Activated CD4-positive, CD25-positive, alpha-beta regulatory T cell (primary cell): Measurements from ENCODE around the gene GAS7.
"Not testable (repeated sequence)": the region's sequence is repeated elsewhere in the genome, so short reads cannot be mapped to it uniquely, and the experiment has no call there.

Experiments
- DNase-seq, 4 experiments: peaks; one replicate each; lab custom pipeline; 2025; lab: John Stamatoyannopoulos, UW

The GAS7 gene

DNA sequence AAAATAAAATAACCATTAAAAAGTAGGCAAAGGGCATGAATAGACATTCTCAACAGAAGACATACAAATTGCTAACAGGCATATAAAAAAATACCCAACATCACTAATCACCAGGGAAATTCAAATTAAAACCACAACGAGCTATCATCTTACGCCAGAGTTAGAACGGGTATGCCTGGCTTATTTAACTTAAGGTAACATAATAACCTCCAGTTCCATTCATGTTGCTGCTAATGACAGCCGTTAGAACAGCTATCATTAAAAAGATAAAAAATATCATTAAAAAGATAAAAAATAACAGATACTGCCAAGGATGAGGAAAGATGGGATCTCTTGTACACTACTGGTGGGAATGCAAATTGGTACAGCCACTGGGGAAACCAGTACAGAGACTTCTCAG is 89.3 kb downstream of the GAS7 start:
- DNase-seq, result no peak

DNA sequence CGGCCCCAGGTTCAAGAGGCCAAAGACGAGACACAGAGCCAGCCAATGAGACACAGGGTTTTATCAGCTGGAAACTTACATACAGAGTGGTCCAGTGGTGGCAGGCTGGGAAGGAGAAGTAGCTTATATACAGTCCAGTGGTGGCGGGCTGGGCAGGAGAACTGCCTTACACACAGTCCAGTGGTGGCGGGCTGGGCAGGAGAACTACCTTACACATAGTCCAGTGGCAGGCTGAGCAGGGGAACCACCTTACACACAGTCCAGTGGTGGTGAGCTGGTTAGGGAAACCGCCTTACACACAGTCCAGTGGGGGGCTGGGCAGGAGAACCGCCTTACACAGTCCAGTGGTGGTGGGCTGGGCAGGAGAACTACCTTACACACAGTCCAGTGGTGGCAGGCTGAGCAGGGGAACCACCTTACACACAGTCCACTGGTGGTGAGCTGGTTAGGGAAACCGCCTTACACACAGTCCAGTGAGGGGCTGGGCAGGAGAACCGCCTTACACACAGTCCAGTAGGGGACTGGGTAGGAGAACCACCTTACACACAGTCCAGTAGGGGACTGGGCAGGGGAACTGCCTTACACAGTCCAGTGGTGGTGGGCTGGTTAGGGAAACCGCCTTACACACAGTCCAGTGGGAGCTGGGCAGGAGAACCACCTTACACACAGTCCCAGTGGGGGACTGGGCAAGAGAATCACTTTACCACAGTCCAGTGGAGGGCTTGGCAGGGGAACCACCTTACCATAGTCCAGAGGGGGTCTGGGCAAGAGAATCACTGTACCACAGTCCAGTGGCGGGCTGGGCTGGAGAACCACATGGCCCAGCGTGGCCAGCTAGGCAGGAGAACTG is 90.9 kb downstream of the GAS7 start:
- DNase-seq, result no peak

DNA sequence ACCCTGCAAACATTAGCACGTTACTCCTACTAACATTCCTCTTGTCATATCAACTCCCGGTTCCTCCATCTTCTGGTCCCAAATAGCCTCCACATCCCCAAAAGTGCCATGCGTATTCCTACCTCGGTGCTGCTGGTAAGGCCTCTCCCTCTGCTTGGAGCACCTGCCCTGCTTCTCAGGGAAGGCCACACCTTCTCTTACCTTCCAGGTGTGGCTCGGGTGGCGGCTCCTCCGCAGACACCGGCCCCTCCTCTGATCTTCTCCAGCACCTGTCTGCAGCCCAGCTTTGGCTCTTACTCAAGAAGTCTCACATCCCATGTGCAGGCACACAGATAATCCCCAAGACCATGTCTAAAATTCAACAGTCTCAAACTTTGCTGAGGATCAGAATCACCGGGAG is 92.3 kb downstream of the GAS7 start:
- no peak for DNase-seq

DNA sequence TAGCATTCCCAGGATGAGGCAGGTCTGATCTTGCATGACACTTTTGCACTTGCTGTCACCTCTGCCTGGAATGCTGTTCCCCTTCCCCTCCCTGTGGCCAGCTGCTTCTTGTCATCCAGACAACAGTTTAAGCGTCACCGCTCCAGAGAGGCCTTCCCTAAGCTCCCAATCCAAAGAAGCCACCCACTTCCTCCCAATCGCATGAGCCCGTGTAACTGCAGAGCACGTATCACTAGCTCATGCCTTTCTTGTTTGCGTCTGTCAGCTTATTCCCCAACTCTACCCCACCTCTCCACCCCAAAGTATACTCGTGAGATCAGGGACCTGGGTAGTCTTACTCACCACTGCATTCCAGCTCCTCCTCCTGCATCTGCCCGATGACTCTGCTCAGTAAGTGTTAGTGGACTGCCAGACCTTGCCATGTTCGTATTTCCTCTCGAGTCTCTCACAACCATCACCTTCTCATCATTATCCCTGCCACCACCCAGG is 92.8 kb downstream of the GAS7 start:
- no peak for DNase-seq

DNA sequence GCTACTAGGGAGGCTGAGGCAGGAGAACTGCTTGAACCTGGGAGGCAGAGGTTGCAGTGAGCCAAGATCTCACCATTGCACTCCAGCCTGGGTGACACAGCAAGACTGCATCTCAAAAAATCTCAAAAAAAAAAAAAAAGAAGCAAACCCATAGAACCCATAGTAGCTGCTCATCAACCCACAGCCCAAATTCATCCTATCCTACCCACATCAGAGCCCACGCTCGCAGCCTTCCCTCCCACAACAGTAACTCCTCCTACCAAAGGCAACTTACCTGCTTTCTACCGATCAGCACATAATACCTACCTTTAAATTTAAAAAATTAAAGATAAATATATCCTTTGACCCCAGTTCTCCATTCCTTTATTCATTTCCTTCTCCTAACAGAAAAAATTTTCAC is 94.7 kb downstream of the GAS7 start:
- DNase-seq, result no peak

DNA sequence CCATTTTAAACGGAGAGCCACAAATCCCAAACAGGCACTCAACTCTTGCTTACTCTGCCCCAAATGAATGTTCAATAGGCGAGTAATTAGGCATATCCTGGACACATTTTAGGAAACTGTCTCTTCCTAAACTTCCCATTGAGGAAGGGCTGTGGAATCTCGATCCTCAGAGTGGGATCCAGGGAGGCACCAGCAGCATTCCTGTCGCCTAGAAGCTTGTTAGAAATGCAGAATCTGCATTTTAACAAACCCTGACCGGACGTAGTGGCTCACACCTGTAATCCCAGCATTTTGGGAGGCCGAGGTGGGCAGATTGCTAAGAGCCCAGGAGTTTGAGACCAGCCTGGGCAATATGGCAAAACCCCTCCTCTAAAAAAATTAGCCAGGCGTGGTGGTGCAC is 95.6 kb downstream of the GAS7 start:
- no peak for DNase-seq

DNA sequence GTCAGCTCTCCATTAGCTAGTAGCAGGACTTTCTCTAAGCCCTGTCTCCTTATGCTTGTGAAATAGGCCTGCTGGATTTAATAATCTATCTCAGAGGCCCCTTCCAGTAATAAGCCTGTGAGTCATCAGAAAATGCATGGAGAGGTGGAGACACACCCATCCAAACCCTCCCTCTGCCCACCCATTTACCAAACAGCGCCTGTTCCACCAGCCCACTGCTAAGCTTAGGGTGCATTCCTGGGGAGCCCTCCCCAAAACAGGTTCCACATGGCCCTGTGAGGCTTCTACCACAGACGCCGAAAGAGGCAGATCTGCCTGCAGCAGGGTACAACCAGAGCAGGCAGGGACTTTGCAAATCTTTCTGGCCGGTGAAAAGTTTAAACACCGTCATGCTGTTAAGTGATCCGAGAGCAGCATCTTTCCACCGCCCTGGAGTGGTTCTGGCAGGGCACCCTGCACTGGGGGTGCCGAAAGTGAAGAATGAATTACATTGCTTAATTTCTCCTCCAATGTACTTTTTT is 99.3 kb downstream of the GAS7 start:
- no peak for DNase-seq

DNA sequence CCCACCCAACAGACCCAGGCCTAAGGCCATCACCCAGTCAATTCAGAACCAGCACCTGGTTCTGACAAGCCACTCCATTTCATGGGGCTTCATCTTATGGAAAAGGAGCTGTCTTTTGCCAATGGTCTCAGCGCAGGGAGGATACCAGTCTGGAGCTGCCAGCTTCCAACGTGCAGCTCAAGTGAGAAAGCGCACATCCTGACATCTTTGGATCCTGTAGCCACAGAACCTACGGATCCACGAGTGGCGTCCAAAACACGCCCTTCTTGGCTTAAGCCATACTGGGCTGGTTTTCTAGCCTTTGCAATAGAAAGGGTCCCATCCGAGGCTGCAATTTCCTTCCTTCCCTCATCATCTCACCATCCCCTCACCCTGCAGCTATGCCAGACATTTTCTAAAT is 101.8 kb downstream of the GAS7 start:
- no peak for DNase-seq

DNA sequence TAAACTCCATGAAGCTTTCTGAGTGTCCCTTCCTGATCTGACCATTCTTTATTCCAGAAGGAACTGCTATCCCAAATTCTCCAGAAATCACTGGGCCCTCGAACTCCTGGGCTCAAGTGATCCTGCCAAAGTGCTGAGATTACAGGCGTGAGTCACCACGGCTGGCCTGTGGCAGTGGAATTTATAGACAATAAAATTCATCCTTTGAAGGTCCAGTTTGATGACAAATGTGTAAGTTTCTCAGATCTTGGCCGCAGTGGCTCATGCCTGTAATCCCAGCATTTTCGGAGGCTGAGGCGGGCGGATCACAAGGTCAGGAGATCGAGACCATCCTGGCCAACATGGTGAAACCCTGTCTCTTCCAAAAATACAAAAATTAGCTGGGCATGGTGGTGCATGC is 103.1 kb downstream of the GAS7 start:
- not testable (repeated sequence) for DNase-seq

DNA sequence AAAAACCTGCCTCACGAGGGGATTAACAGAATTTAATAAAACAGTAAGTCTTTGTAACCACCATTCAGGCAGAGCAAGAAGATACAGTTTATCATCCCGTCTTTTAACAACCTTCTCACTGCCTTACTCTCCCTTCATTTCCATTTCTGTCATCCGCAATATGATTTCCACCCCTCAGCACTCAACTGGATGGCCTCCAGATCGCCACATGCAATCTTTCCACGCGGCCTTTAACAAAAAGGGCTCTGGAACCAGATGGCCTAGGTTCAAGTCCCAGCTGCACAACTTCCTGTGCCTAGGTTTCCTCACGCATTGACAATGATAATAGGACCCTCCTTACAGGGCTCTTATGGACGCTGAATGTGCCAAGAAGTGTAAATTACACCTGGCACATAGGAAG is 103.6 kb downstream of the GAS7 start:
- no peak for DNase-seq

DNA sequence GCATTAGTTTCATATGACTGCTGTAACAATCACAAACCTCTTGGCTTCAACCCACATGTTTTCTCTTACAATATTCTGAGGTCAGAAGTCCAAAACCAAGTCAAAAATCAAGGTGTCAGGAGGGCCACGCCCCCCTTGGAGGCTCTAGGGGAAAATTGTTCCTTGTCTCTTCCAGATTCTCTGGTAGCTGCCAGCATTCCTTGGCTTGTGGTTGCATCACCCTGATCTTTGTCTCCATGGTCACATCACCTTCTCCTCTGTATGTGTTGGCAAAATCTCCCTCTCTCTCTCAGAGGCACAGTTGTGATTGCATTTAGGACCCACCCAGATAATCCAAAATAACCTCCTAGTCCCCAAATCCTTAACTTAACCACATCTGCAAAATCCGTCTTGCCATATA is 105.8 kb downstream of the GAS7 start:
- no peak for DNase-seq

DNA sequence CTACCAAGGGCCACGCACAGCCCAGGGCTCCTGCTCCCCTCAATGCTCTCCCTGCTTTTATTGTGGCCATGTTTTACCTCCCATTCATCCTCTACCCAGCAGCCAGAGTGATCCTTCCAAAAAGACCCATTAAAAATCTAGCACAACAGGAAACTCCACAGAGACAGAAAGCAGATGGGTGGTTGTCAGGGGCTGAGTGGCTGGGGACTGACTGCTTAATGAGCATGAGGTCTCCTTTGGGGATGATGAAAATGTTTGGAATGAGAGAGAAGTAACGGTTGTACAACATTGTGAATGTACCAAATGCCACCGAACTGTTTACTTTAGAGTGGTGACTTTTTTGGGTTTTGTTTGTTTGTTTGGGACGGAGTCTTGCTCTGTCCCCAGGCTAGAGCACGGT is 107.4 kb downstream of the GAS7 start:
- DNase-seq, result no peak

DNA sequence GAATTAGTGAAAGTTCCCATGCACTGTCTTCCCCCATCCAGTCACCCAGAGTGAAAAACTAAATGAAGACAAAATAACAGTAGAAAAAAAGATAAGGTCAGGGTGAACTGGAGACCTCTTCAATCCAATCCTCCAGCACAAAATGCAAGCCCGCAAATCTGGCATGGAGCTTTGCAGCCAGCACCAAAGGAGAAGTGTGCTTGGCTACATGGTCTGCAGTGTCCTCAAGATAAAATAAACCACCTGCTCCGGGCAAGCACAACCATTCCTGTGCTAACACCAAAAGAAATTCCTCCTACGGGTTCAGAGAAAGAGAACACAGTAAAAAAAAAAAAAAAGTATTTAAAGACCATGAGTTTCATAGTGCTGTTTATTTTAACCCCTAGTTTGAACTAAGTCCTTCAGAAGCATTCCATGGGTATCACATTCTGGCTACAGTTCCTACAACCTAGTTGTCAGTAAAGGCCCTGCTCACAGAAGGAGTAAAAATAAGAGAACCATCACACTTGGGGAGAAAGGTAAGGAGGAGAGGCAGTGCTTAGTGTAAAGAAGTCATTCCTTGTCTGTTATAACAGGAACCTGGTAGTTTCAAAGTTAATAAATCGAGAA is 109.1 kb downstream of the GAS7 start:
- no peak for DNase-seq

DNA sequence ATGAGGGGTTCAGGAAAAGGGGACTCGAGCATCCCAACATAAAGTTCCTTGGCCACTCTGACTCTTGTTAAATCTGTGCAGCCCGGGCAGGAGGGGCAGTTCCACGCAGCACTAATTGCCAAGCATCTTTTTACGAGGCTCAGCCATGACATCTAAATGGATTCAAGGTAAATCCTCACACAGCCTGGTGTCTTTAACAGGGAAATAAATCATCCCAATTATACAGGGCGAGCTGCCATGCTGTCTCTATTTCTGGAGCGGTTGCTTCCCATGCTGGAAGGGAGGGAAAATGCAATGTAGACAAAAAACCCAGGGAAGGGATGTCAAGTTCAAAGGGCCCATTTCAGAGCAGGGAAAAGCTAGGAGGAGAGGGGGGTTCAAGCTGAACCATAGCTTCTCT is 110.0 kb downstream of the GAS7 start:
- no peak for DNase-seq

DNA sequence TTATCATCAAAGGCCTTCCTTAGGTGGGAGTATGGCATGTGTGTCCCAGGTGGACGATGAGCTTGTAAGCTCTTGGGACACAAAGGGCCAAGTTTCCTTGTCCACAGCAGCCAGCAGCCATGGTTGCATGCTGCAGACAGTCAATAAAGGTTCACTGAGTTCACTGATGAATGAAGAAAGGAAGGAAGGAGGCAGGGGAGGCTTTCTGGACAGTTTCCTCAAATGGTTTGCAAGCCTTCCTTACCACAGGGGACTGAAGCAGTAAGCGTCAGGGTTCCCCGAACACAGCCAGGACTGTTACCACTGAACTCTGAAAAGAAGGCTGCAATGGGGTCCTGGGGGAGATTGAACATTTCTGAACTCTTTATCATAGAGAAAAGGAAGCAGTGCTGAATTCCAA is 111.1 kb downstream of the GAS7 start:
- no peak for DNase-seq

DNA sequence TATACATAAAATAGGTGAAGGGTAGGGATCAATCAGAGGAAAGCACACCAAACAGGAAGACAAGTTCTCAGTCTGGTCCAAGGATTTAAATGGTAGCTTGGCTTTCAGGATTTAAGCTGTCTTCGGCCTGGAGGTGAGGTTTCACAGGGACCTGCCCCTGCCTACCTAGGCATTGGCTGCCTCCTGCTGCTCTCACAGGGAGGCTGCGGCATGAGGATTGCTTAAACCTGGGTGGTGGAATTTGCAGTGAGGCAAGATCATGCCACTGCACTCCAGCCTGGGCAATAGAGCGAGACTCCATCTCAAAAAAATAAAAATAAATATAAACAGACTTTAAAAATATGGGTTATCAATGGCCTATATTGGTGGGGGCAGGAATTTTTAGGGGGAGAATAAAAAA is 114.5 kb downstream of the GAS7 start:
- DNase-seq, result no peak

DNA sequence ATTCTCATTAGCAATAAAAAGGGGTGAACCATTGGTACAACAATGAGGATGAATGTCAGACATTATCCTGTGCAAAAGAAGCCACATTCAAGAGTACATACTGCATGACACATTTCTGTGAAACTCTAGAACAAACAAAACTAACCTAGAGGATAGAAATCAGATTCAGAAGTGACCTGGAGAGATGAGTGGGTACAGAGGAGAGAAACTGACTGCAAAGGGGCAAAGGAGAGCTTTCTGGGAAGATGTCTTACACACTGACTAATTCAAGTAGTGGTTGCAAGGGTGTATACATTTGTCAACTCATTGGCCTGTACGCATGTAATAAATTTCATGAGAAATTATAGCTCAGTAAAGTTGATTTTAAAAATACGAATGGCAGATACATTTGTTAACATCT is 115.6 kb downstream of the GAS7 start:
- DNase-seq, result no peak

DNA sequence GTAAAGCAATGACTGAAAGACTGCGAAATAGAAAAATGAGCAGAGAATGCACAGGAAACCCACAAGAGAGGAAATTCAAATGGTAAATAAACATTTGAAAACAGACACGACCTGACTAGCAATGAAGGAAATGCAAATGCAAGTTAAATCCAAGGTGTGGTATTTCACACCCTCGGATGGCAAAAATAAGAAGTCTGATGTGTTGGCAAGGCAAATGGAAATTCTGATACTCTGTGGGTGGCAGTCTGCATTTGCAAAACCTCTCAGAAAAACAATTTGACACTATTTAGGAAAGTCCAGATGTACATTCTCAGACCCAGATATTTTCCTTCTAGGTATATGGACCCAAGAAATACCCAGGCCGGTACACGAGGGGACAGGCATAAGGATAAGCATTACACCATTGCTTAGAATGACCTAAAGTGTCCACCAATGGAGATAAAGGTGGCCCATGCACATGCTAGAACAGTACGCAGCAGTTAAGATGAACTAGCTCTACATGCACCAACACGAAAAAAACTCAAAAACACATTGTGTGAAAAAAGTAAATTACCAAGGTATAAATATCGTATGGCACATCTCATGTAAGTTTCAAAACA is 116.7 kb downstream of the GAS7 start:
- no peak for DNase-seq

DNA sequence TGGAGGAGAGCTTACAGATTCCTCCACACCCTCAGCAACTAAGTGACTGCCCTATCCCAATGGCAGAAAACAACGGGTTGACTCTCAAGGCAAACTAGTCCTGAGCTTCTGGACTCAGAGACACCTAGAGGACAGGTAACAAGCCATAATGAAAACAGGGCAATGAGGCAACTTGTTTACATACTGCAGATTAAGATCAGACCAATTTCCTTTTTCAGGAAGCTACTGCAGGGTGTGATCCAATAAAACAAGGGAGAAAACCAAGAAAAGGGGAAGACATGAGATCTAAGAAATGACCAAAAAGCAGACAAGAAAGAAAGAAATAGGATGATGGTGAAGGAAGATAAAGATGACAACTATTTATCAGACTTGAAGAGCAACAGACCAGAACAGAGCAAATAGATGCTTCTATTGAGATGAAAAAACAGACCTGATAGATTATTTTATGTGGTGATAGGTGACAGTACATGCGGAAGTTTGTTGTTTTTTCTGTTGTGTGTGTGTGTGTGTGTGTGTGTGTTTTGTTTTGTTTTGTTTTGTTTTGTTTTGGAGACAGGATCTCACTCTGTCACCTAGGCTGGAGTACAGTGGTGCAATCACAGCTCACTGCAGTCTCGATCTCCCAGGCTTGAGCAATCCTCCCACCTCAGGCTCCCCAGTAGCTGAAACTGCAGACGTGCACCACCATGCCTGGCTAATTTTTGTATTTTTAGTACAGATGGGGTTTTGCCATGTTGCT is 120.7 kb downstream of the GAS7 start:
- DNase-seq, result no peak

DNA sequence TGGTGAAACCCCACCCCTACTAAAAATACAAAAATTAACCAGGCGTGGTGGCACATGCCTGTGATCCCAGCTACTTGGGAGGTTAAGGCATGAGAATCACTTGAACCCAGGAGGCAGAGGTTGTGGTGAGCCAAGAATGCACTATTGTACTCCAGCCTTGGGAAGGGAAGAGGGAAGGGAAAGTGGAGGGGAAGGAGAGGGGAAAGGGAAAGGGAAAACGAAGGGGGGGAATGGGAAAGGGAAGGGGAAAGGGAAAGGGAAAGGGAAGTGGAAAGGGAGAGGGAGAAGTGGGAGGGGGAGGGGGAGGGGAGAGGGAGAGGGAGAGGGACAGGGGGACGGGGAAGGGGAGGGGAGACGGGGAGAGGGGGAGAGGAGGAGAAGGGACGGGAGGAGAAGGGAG is 122.5 kb downstream of the GAS7 start:
- DNase-seq, result no peak

DNA sequence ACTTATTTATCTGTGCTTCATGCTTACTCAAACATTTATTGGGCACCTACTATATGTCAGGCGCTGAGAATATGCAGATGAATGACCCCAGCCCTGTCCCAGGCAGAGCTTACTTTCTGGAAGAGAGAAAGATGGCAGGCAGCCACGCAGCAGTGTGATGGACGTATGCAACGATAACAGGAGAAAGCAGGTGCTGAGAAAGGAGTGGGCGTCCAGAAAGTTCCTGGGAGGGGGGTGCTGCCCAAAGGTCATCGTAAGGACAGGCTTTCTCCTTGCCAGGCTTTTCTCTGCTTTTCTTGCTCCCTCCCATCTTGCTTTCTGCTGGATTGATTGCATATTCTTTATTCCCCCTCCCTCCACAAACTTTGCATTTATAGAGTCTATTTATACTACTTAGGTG is 124.5 kb downstream of the GAS7 start:
- DNase-seq, result no peak
